ENCODE results near the gene KCTD15. TPM values are rescaled to one million over a fixed set of nuclear protein-coding genes. Genes with fewer than 3 reads are reported as not detected.

KCTD15 gene
- total and polyA plus RNA-seq, 10 of the 15 experiments (the other 5 are each of a cell fraction or from before 2014, with no cell fraction given), result not detected

GRCh38 chr19:33766623-33767022 is 30.0 kb upstream of the KCTD15 start:
- no peak overlapping the region for H3K9ac ChIP-seq (ENCODE audit: control insufficient read depth, insufficient read depth, low read length)
- H3K4me2 ChIP-seq (ENCODE audit: control insufficient read depth, insufficient read depth), result no peak overlapping the region
- SMC1A ChIA-PET (ENCODE audit: uncharacterized antibody, unreplicated experiment), result no interaction called here
- H3K4me1 ChIP-seq (ENCODE audit: control insufficient read depth, insufficient read depth, low read length), result no peaks in the 10 kb centered on the region
- RAD21 ChIA-PET (ENCODE audit: unreplicated experiment), result no interaction called here
- TF ChIP-seq E4F1 (IDR thresholded peaks at IDR 0.05; ENCODE audit: borderline replicate concordance, partially characterized antibody) (no peak), GATAD2B (conservative IDR thresholded peaks at IDR 0.05; ENCODE audit: low read depth) (no peak), NFYB (IDR thresholded peaks at IDR 0.05; ENCODE audit: insufficient read depth, low read depth, low read length) (no peak), BHLHE40 (IDR thresholded peaks at IDR 0.05; ENCODE audit: borderline replicate concordance in 1 of 2, low read depth in 2 of 2, low read length in 1 of 2) (no peak), CEBPB (IDR thresholded peaks at IDR 0.05; ENCODE audit: borderline replicate concordance in 1 of 2, low read depth in 2 of 2, low read length in 2 of 2) (no peak)
- TF ChIP-seq, protein P1, sequence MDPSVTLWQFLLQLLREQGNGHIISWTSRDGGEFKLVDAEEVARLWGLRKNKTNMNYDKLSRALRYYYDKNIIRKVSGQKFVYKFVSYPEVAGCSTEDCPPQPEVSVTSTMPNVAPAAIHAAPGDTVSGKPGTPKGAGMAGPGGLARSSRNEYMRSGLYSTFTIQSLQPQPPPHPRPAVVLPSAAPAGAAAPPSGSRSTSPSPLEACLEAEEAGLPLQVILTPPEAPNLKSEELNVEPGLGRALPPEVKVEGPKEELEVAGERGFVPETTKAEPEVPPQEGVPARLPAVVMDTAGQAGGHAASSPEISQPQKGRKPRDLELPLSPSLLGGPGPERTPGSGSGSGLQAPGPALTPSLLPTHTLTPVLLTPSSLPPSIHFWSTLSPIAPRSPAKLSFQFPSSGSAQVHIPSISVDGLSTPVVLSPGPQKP (IDR thresholded peaks at IDR 0.05; ENCODE audit: low read depth, low read length), result no peak
- in situ Hi-C loops (cut with MboI) (loop anchor here (25.0 kb wide), 1 partner anchor 529 kb away; the partner anchor contains the start of gene SLC7A10), intact Hi-C loops (cut with micrococcal nuclease; ENCODE audit: unreplicated experiment) (no loop called here)
- no peaks in the 10 kb centered on the region for H3K9me3 ChIP-seq (replicated peaks; ENCODE audit: control insufficient read depth, insufficient read depth, low read length)
- no peaks in the 10 kb centered on the region for H3K27me3 ChIP-seq (replicated peaks in 1 of 2; ENCODE audit: control insufficient read depth in 2 of 2, insufficient read depth in 2 of 2, low read length in 1 of 2)
- 17% methylated on average over 13 of the region's 13 CpGs for WGBS (ENCODE audit: insufficient coverage, insufficient replicate concordance, low lambda C conversion rate, missing lambda C conversion rate)
- H3K4me3 ChIP-seq, result no peak overlapping the region
- no peaks in the 10 kb centered on the region for H3K36me3 ChIP-seq (ENCODE audit: control insufficient read depth in 2 of 2, insufficient read depth in 2 of 2, low read length in 1 of 2)
- no peak for FAIRE-seq
- no peak overlapping the region for H2AFZ ChIP-seq (ENCODE audit: control insufficient read depth, low read depth, low read length)
- ATAC-seq, result no peak
- no TSS peak for BruUV-seq (replicated peaks)
- CTCF ChIA-PET, result no interaction called here
- POLR2A ChIA-PET, result no interaction called here
- H3K79me2 ChIP-seq (ENCODE audit: control insufficient read depth, insufficient read depth, low read length), result no peaks in the 10 kb centered on the region
- no peak for DNase-seq (ENCODE audit: low read depth, low spot score)
- H4K20me1 ChIP-seq (ENCODE audit: control insufficient read depth, insufficient read depth), result 0 out of 2 replicates have a peak, but pooled peaks cover 3% of the 10 kb centered on the region
- no peak overlapping the region for H3K27ac ChIP-seq (ENCODE audit: control insufficient read depth, insufficient read depth)

Data from GM12878 (cell line).